ENCODE results near the gene AKR1E2.

GRCh38 chr10:4822208-4822607 lies 3.8 kb upstream of the AKR1E2 start:
- TF ChIP-seq SIN3A (IDR thresholded peaks at IDR 0.05; ENCODE audit: low read depth, low read length) (no peak), PAX8 (IDR thresholded peaks at IDR 0.05) (no peak), POLR2A (IDR thresholded peaks at IDR 0.05; ENCODE audit: low read depth, low read length) (no peak), SMC3 (IDR thresholded peaks at IDR 0.05; ENCODE audit: borderline replicate concordance, low read length) (no peak), ZNF274 (IDR thresholded peaks at IDR 0.05; ENCODE audit: insufficient read depth, insufficient read length) (no peak), YY1 (IDR thresholded peaks at IDR 0.05; ENCODE audit: low read depth, low read length) (no peak), ASH2L (IDR thresholded peaks at IDR 0.05; ENCODE audit: borderline replicate concordance, low read depth) (no peak), CHD4 (IDR thresholded peaks at IDR 0.05) (no peak)

All from GM12878 (cell line).